CD4-positive, alpha-beta T cell (primary cell): ENCODE data around the gene WASL. TPM values are rescaled to one million over a fixed set of nuclear protein-coding genes. Genes with fewer than 3 reads are reported as not detected.

Source experiments
- ATAC-seq: fragments of 200-7000 bp; cut with Tn5 transposase; one replicate; pipeline ENCODE4 v1.10.0; 2022; ENCODE audit warnings: mild to moderate bottlenecking; ENCODE audit not compliant: poor library complexity
- CTCF ChIA-PET: fragments of 350-600 bp; sonication (Branson Sonifier 250); formaldehyde crosslinking; loops from one replicate; lab custom pipeline; 2021; ENCODE audit warnings: antibody characterized with exemption, inconsistent platforms; lab: Charles Lee
- POLR2A ChIA-PET: fragments of 350-600 bp; sonication (Branson Sonifier 250); formaldehyde crosslinking; loops from one replicate; lab custom pipeline; 2021; ENCODE audit warnings: antibody characterized with exemption, inconsistent platforms; lab: Charles Lee
- DNase-seq, 14 experiments: peaks; one replicate each; pipeline ENCODE4 v3.0.0-alpha.2; 2013 to 2020; ENCODE audit warnings: mixed read lengths in 2 of 14
- H3K27ac ChIP-seq, 2 donors: one replicate each; pipeline versions ENCODE4 v1.5.1 to v1.7.0; 2013; ENCODE audit warnings: low read length in 2 of 2, low read depth in 1 of 2, mild to moderate bottlenecking in 1 of 2
- H3K27me3 ChIP-seq, 2 experiments: 1 replicate in 1 of 2; 2 replicates in 1 of 2; pipeline versions ENCODE4 v1.6.1 to v1.7.0; 2013; ENCODE audit warnings: low read length in 2 of 2, control low read depth in 1 of 2, mild to moderate bottlenecking in 1 of 2, moderate library complexity in 1 of 2; ENCODE audit not compliant: insufficient read depth in 2 of 2, control insufficient read depth in 1 of 2
- H3K36me3 ChIP-seq: one replicate; pipeline ENCODE4 v1.6.1; 2013; ENCODE audit warnings: low read length, control low read depth; ENCODE audit not compliant: insufficient read depth
- H3K4me1 ChIP-seq: one replicate; pipeline ENCODE4 v1.6.1; 2013; ENCODE audit warnings: low read length, control low read depth; ENCODE audit not compliant: insufficient read depth
- H3K4me3 ChIP-seq: one replicate; pipeline ENCODE4 v1.5.1; 2013; ENCODE audit warnings: mild to moderate bottlenecking, low read length, moderate library complexity
- H3K9me3 ChIP-seq, 2 experiments: 1 replicate in 1 of 2; 2 replicates in 1 of 2; pipeline versions ENCODE4 v1.6.1 to v1.7.0; 2013; ENCODE audit warnings: low read length in 2 of 2, mild to moderate bottlenecking in 2 of 2, control low read depth in 1 of 2, moderate library complexity in 1 of 2; ENCODE audit not compliant: control insufficient read depth in 1 of 2, insufficient read depth in 1 of 2
- H3K27ac Mint-ChIP-seq: one replicate; pipeline ENCODE4 v1.8.0; 2020; ENCODE audit warnings: mixed read lengths
- H3K27me3 Mint-ChIP-seq: one replicate; pipeline ENCODE4 v1.8.0; 2021; ENCODE audit warnings: mixed read lengths
- H3K36me3 Mint-ChIP-seq: one replicate; pipeline ENCODE4 v1.8.0; 2021; ENCODE audit warnings: low read depth, mixed read lengths
- H3K4me1 Mint-ChIP-seq: one replicate; pipeline ENCODE4 v1.8.0; 2021; ENCODE audit warnings: low read depth, mixed read lengths
- H3K4me3 Mint-ChIP-seq: one replicate; pipeline ENCODE4 v1.8.0; 2020; ENCODE audit warnings: mild to moderate bottlenecking, mixed read lengths
- H3K9me3 Mint-ChIP-seq: one replicate; pipeline ENCODE4 v1.8.0; 2020; ENCODE audit warnings: mixed read lengths
- intact Hi-C, 2 experiments: fragments of 100-400 bp; cut with DNase I in 1 of 2; cut with micrococcal nuclease in 1 of 2; formaldehyde crosslinking; loops; one replicate each; pipeline versions ENCODE4 v1.15.1 to v1.9.0; 2023 to 2025; cut with DNase I, micrococcal nuclease
- total RNA-seq, 174 experiments: library from RNA in 2 of 174; stranded (reverse) in 2 of 174; gene quantifications; one replicate each; pipeline ENCODE4 v1.2.3 and lab custom pipeline; 2021 to 2026
- TF ChIP-seq, protein P1 (sequence below): fragments of 200-600 bp; IDR thresholded peaks from one replicate; pipeline ENCODE4 v1.8.0; 2022; ENCODE audit warnings: antibody characterized with exemption, mild to moderate bottlenecking

The WASL gene
- total RNA-seq, 2 experiments from 2014 or later: 8.6 to 9.3 TPM

DNA sequence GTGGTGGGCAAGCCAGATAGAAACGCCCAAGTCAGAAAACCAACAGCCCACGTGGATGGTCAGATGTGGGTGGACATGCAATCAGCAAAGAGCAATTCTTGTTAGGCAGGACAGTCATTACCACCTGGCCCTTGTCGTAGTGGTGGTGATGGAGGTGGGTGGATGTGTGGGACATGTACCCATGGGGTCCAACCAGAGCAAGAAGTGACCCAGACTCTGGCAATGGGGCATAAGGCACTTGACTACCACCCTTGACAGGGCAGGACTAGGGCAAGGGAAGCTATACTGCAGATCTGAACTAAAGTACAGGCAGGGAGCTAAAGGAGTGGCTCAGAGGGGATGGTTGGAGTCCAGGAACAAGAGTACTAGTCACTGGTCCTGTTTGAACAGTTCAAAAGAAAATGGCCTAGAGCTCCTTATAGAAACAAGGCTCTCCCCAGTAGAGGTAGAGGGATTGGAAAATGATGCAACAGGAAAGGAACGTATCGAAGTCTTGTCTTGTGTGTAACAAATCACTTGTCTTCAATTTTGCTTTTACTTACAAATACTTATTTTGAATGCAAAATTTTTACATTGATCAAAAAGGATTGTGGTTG, 75.6 kb downstream of the WASL start:
- ATAC-seq: no peak
- TF ChIP-seq, protein P1, sequence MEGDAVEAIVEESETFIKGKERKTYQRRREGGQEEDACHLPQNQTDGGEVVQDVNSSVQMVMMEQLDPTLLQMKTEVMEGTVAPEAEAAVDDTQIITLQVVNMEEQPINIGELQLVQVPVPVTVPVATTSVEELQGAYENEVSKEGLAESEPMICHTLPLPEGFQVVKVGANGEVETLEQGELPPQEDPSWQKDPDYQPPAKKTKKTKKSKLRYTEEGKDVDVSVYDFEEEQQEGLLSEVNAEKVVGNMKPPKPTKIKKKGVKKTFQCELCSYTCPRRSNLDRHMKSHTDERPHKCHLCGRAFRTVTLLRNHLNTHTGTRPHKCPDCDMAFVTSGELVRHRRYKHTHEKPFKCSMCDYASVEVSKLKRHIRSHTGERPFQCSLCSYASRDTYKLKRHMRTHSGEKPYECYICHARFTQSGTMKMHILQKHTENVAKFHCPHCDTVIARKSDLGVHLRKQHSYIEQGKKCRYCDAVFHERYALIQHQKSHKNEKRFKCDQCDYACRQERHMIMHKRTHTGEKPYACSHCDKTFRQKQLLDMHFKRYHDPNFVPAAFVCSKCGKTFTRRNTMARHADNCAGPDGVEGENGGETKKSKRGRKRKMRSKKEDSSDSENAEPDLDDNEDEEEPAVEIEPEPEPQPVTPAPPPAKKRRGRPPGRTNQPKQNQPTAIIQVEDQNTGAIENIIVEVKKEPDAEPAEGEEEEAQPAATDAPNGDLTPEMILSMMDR: no peak
- Histone ChIP-seq H3K27me3 (no peaks in the 10 kb centered on the region), H3K4me3 (no peak overlapping the region), H3K36me3 (no peaks in the 10 kb centered on the region), H3K27ac (no peak overlapping the region), H3K9me3 (no peaks in the 10 kb centered on the region), H3K4me1 (no peaks in the 10 kb centered on the region)
- intact Hi-C loops: no loop called here
- ChIA-PET POLR2A (no interaction called here), CTCF (no interaction called here)
- Mint-ChIP-seq H3K4me1 (no peaks in the 10 kb centered on the region), H3K27ac (no peak overlapping the region), H3K27me3 (no peaks in the 10 kb centered on the region), H3K36me3 (no peaks in the 10 kb centered on the region), H3K4me3 (no peak overlapping the region), H3K9me3 (peaks cover 4% of the 10 kb centered on the region)
- no peak for DNase-seq

GRCh38 chr7:123669485-123669884, 79.3 kb downstream of the WASL start:
- Mint-ChIP-seq H3K4me3 (no peak overlapping the region), H3K27ac (no peak overlapping the region), H3K9me3 (peaks cover 4% of the 10 kb centered on the region), H3K27me3 (peaks cover 5% of the 10 kb centered on the region), H3K36me3 (no peaks in the 10 kb centered on the region), H3K4me1 (no peaks in the 10 kb centered on the region)
- ATAC-seq (no peak), DNase-seq (no peak)
- no peaks in the 10 kb centered on the region for H3K9me3 ChIP-seq
- H3K4me3 ChIP-seq: no peak overlapping the region
- TF ChIP-seq, protein P1: no peak
- intact Hi-C loops: no loop called here
- POLR2A ChIA-PET: no interaction called here
- no peaks in the 10 kb centered on the region for H3K36me3 ChIP-seq
- no peaks in the 10 kb centered on the region for H3K4me1 ChIP-seq
- CTCF ChIA-PET: no interaction called here
- no peaks in the 10 kb centered on the region for H3K27me3 ChIP-seq
- H3K27ac ChIP-seq: no peak overlapping the region

- no peak overlapping the region for H3K4me3 Mint-ChIP-seq
- peaks cover 13% of the 10 kb centered on the region for H3K27me3 Mint-ChIP-seq
- TF ChIP-seq, protein P1: no peak
- ChIA-PET POLR2A (no interaction called here), CTCF (no interaction called here)
- H3K27ac Mint-ChIP-seq: no peak overlapping the region
- H3K4me1 ChIP-seq: no peaks in the 10 kb centered on the region
- H3K9me3 ChIP-seq: no peaks in the 10 kb centered on the region
- H3K27ac ChIP-seq: no peak overlapping the region
- H3K36me3 ChIP-seq: no peaks in the 10 kb centered on the region
- H3K4me1 Mint-ChIP-seq: no peaks in the 10 kb centered on the region
- H3K9me3 Mint-ChIP-seq: peaks cover 3% of the 10 kb centered on the region
- intact Hi-C loops: no loop called here
- ATAC-seq (no peak), DNase-seq (no peak)
- H3K36me3 Mint-ChIP-seq: no peaks in the 10 kb centered on the region
- no peak overlapping the region for H3K4me3 ChIP-seq
- H3K27me3 ChIP-seq: peaks cover 0 to 5% of the 10 kb centered on the region in 2 experiments
Observed at GRCh38 chr7:123666492-123666891, 82.3 kb downstream of the WASL start.
